IMR-90 (cell line): ENCODE results near the gene MSI2. TPM values are rescaled to one million over a fixed set of nuclear protein-coding genes. Genes with fewer than 3 reads are reported as not detected.

ENCODE experiments used
- ATAC-seq: fragments of 200-7000 bp; cut with Tn5 transposase; 2 replicates; pipeline ENCODE4 v1.9.1; 2020; ENCODE audit warnings: low read depth, mild to moderate bottlenecking, moderate library complexity
- BruUV-seq: library from RNA; stranded (reverse); fragments of 400-500 nt; replicated peaks from 2 replicates; lab custom pipeline; 2021; lab: Mats Ljungman, UMichigan
- CTCF ChIA-PET: fragments of 300-600 bp; formaldehyde crosslinking; extraction: SDS; loops from one replicate; lab custom pipeline; 2021; ENCODE audit warnings: antibody characterized with exemption; lab: Yijun Ruan, JAX
- POLR2A ChIA-PET: fragments of 300-600 bp; sonication (Branson Sonifier 250); formaldehyde crosslinking; loops from one replicate; lab custom pipeline; 2022; ENCODE audit warnings: antibody characterized with exemption; ENCODE audit not compliant: unreplicated experiment; lab: Charles Lee
- DNase-seq: peaks from one replicate; pipeline ENCODE4 v3.0.0; 2013
- H2AFZ ChIP-seq: replicated peaks from 2 replicates; pipeline ENCODE3; 2013; ENCODE audit warnings: low read length, mild to moderate bottlenecking; ENCODE audit not compliant: poor library complexity
- H2AK5ac ChIP-seq: 2 replicates; pipeline ENCODE4 v1.6.1; 2013; ENCODE audit warnings: low read depth, low read length, inconsistent platforms
- H2AK9ac ChIP-seq: replicated peaks from 2 replicates; pipeline ENCODE3; 2013; ENCODE audit warnings: mild to moderate bottlenecking, low read depth, low read length, moderate library complexity; ENCODE audit not compliant: poor library complexity
- H2BK120ac ChIP-seq: 2 replicates; pipeline ENCODE4 v1.6.1; 2013; ENCODE audit warnings: low read depth, low read length, inconsistent platforms
- H2BK15ac ChIP-seq: 3 replicates; pipeline ENCODE4 v1.6.1; 2013; ENCODE audit warnings: low read depth, low read length, inconsistent platforms
- H2BK20ac ChIP-seq: 2 replicates; pipeline ENCODE4 v1.6.1; 2013; ENCODE audit warnings: low read depth, mild to moderate bottlenecking, inconsistent platforms, low read length, moderate library complexity
- H2BK5ac ChIP-seq: 2 replicates; pipeline ENCODE4 v1.6.1; 2013; ENCODE audit warnings: mild to moderate bottlenecking, low read depth, low read length, inconsistent platforms; ENCODE audit not compliant: poor library complexity, severe bottlenecking
- H3K14ac ChIP-seq: replicated peaks from 2 replicates; pipeline ENCODE4 v1.6.1; 2013; ENCODE audit warnings: low read depth, low read length, inconsistent platforms
- H3K18ac ChIP-seq: 2 replicates; pipeline ENCODE4 v1.6.1; 2013; ENCODE audit warnings: low read depth, low read length, control low read depth
- H3K23ac ChIP-seq: 2 replicates; pipeline ENCODE4 v1.6.1; 2013; ENCODE audit warnings: low read depth, low read length, inconsistent platforms
- H3K27ac ChIP-seq: 2 replicates; pipeline ENCODE4 v1.5.1; 2013; ENCODE audit warnings: mild to moderate bottlenecking, control low read depth, low read length; ENCODE audit not compliant: insufficient read depth
- H3K27me3 ChIP-seq: 2 replicates; pipeline ENCODE4 v1.6.1; 2013; ENCODE audit warnings: low read length; ENCODE audit not compliant: control insufficient read depth, insufficient read depth
- H3K36me3 ChIP-seq: 2 replicates; pipeline ENCODE4 v1.6.1; 2013; ENCODE audit warnings: low read length, mixed read lengths; ENCODE audit not compliant: control insufficient read depth, insufficient read depth
- H3K4ac ChIP-seq: 2 replicates; pipeline ENCODE4 v1.6.1; 2013; ENCODE audit warnings: low read depth, low read length, inconsistent platforms
- H3K4me1 ChIP-seq: 2 replicates; pipeline ENCODE4 v1.6.1; 2013; ENCODE audit warnings: low read length, mixed read lengths; ENCODE audit not compliant: control insufficient read depth, insufficient read depth
- H3K4me2 ChIP-seq: 2 replicates; pipeline ENCODE4 v1.6.1; 2013; ENCODE audit warnings: low read depth, mild to moderate bottlenecking, control low read depth, low read length, moderate library complexity
- H3K4me3 ChIP-seq: 2 replicates; pipeline ENCODE4 v1.5.1; 2013; ENCODE audit warnings: low read depth, mild to moderate bottlenecking, control low read depth, low read length, moderate library complexity; ENCODE audit not compliant: insufficient read depth
- H3K56ac ChIP-seq: 2 replicates; pipeline ENCODE4 v1.6.1; 2013; ENCODE audit warnings: low read length, inconsistent platforms; ENCODE audit not compliant: insufficient read depth; ENCODE audit errors: extremely low read depth
- H3K79me1 ChIP-seq, 2 experiments: 2 replicates each; pipeline ENCODE4 v1.6.1; 2013; ENCODE audit warnings: low read length in 2 of 2, inconsistent platforms in 1 of 2, low read depth in 1 of 2
- H3K9ac ChIP-seq: 2 replicates; pipeline ENCODE4 v1.6.1; 2013; ENCODE audit warnings: low read depth, low read length, control low read depth
- H3K9me1 ChIP-seq: 2 replicates; pipeline ENCODE4 v1.6.1; 2013; ENCODE audit warnings: low read length, inconsistent platforms; ENCODE audit not compliant: insufficient read depth
- H3K9me3 ChIP-seq: 2 replicates; pipeline ENCODE4 v1.6.1; 2013; ENCODE audit warnings: low read length; ENCODE audit not compliant: control insufficient read depth, insufficient read depth
- H4K20me1 ChIP-seq: 2 replicates; pipeline ENCODE4 v1.6.1; 2013; ENCODE audit warnings: low read length, inconsistent platforms; ENCODE audit not compliant: insufficient read depth
- H4K5ac ChIP-seq: 2 replicates; pipeline ENCODE4 v1.6.1; 2013; ENCODE audit warnings: mild to moderate bottlenecking, low read depth, low read length, control low read depth
- H4K8ac ChIP-seq, 2 experiments: 2 replicates each; pipeline ENCODE4 v1.6.1; 2013; ENCODE audit warnings: low read depth in 2 of 2, low read length in 2 of 2, control low read depth in 1 of 2, inconsistent platforms in 1 of 2
- H4K91ac ChIP-seq: 2 replicates; pipeline ENCODE4 v1.6.1; 2013; ENCODE audit warnings: low read depth, low read length, inconsistent platforms; ENCODE audit not compliant: insufficient read depth
- BHLHE40 ChIP-seq: fragments of 150-350 bp; IDR thresholded peaks from 2 replicates; pipeline ENCODE4 v1.6.1; 2016; ENCODE audit warnings: mild to moderate bottlenecking, low read depth, low read length
- RCOR1 ChIP-seq: IDR thresholded peaks from 2 replicates; pipeline ENCODE4 v1.6.1; 2012; ENCODE audit warnings: mild to moderate bottlenecking, low read length, improper control_type of control experiment; ENCODE audit not compliant: insufficient replicate concordance
- WGBS, 2 experiments: methylation state at CpG; one replicate each; pipeline versions ENCODE4 v1.1.5 to v1.1.7; 2013; ENCODE audit warnings: missing lambda C conversion rate in 2 of 2; ENCODE audit not compliant: insufficient read length in 1 of 2; ENCODE audit errors: extremely low coverage in 2 of 2; 5-methylcytosine and 5-hydroxymethylcytosine counted together
- dilution Hi-C: fragments of 300-500 bp; cut with HindIII; formaldehyde crosslinking; loops from one replicate; pipeline ENCODE4 v1.14.3; 2018; ENCODE audit warnings: low sequenced_read_pairs; ENCODE audit not compliant: unreplicated experiment
- in situ Hi-C: fragments of 300-500 bp; cut with MboI; formaldehyde crosslinking; loops from 3 replicates; pipeline ENCODE4 v1.14.3; 2019; ENCODE audit warnings: low sequenced_read_pairs, inconsistent platforms, mixed read lengths
- intact Hi-C: fragments of 100-400 bp; cut with micrococcal nuclease; formaldehyde crosslinking; loops from 2 replicates; pipeline ENCODE4 v1.10.0; 2022
- polyA plus RNA-seq, 3 experiments: library from polyadenylated mRNA; depleted of rRNA; stranded (reverse); fragments of >200 nt; gene quantifications; 2 replicates each; pipeline ENCODE4 v1.2.3, GENCODE V29; 2012; ENCODE audit warnings: low replicate concordance in 1 of 3
- total RNA-seq: library from RNA; depleted of rRNA; stranded (reverse); fragments of >200 nt; gene quantifications from 2 replicates; pipeline ENCODE4 v1.2.3, GENCODE V29; 2012

The MSI2 gene
- total and polyA plus RNA-seq, 2 of the 4 experiments (the other 2 are of a cell fraction): 13.0 to 16.0 TPM

DNA sequence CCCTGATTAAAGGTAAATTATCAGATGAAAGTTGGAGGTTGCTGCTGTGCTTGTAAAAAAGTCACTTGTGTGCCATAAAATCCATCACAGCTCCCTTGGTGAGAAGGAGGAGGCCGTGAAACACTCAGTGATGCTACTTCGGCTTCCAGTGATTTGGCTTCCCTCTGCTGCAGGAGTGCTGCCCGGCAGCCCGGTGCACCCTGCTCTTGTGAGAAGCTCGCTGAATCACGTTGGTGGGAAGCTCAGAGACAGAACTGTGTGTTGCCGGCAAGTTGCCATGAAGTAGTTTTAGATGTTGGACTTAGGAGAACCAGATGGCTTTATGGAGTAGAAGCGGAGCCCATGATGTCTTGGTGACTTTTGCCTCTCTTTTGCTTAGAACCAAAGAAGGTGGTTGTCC is 33.3 kb downstream of the MSI2 start:
- H2BK120ac ChIP-seq: no peak overlapping the region
- H2BK15ac ChIP-seq: no peak overlapping the region
- H3K9ac ChIP-seq: no peak overlapping the region
- no peak overlapping the region for H4K91ac ChIP-seq
- H3K14ac ChIP-seq: no peak overlapping the region
- peaks cover 12% of the 10 kb centered on the region; the same call in 1 of the 2 replicates for H4K20me1 ChIP-seq
- DNase-seq (no peak), ATAC-seq (no peak)
- no peak overlapping the region for H3K4ac ChIP-seq
- no TSS peak for BruUV-seq
- TF ChIP-seq BHLHE40 (no peak), RCOR1 (no peak)
- H2BK20ac ChIP-seq: no peak overlapping the region
- no peak overlapping the region for H3K27ac ChIP-seq
- intact Hi-C loops (no loop called here), dilution Hi-C loops (no loop called here), in situ Hi-C loops (no loop called here)
- H3K9me1 ChIP-seq: peaks cover 18% of the 10 kb centered on the region; the same call in 1 of the 2 replicates
- no peak overlapping the region for H3K56ac ChIP-seq
- peaks cover 13 to 26% of the 10 kb centered on the region in 2 experiments; a peak in 2 of 4 replicates for H3K79me1 ChIP-seq
- H3K36me3 ChIP-seq: peaks cover 3% of the 10 kb centered on the region
- H3K4me2 ChIP-seq: no peak overlapping the region
- H4K5ac ChIP-seq: no peak overlapping the region
- ChIA-PET CTCF (interaction anchor here (1.2 kb wide), 1 partner anchor 47 kb away, joined by 3 read pairs; no protein-coding TSS in a partner anchor), POLR2A (no interaction called here)
- no peaks in the 10 kb centered on the region for H3K27me3 ChIP-seq
- no peak overlapping the region for H2AFZ ChIP-seq
- no peak overlapping the region for H2BK5ac ChIP-seq
- H3K23ac ChIP-seq: no peak overlapping the region
- no peak overlapping the region for H2AK5ac ChIP-seq
- no peak overlapping the region for H2AK9ac ChIP-seq
- H3K9me3 ChIP-seq: no peaks in the 10 kb centered on the region
- no peak overlapping the region for H4K8ac ChIP-seq
- WGBS, 2 experiments: 94% methylated on average over 6 of the region's 8 CpGs; no CpG with 5 or more reads in 1 of the 2 experiments
- peaks cover 9% of the 10 kb centered on the region for H3K4me1 ChIP-seq
- no peak overlapping the region for H3K4me3 ChIP-seq
- H3K18ac ChIP-seq: no peak overlapping the region
